PFSK-1 (cell line): ENCODE data around the gene NRSN2.

Source experiments
- POLR2AphosphoS5 ChIP-seq: IDR thresholded peaks from 2 replicates; pipeline ENCODE4 v1.6.1; 2012; ENCODE audit warnings: low read depth, mild to moderate bottlenecking, control low read depth, low read length, moderate library complexity
- TAF1 ChIP-seq: IDR thresholded peaks from 2 replicates; pipeline ENCODE4 v1.6.1; 2012; ENCODE audit warnings: low read length, control low read depth, borderline replicate concordance; ENCODE audit not compliant: insufficient read depth

- TF ChIP-seq POLR2AphosphoS5 (no peak), TAF1 (no peak)
Observed at GRCh38 chr20:343107-343506, 3.8 kb upstream of the NRSN2 start.
